ENCODE measurements around the gene TMEM51. TPM values are rescaled to one million over a fixed set of nuclear protein-coding genes. Genes with fewer than 3 reads are reported as not detected.

The TMEM51 gene
- total and polyA plus RNA-seq, 2 of the 4 experiments (the other 2 are of a cell fraction), result 2.7 to 10.2 TPM

GRCh38 chr1:15173863-15174614 lies 20.5 kb downstream of the TMEM51 start (continued):
- no peak for TF ChIP-seq BHLHE40 (IDR thresholded peaks at IDR 0.05; ENCODE audit: low read depth, low read length)

- Histone ChIP-seq H3K18ac (ENCODE audit: low read depth, low read length) (no peak overlapping the region), H3K36me3 (ENCODE audit: control insufficient read depth, insufficient read depth, low read length) (no peaks in the 10 kb centered on the region), H3K9ac (ENCODE audit: low read depth, low read length) (no peak overlapping the region), H4K8ac (ENCODE audit: low read depth in 2 of 2, low read length in 2 of 2) (no peak overlapping the region), H3K79me1 (ENCODE audit: low read depth in 1 of 2, low read length in 2 of 2) (peaks cover 48 to 74% of the 10 kb centered on the region in 2 experiments), H3K9me1 (ENCODE audit: insufficient read depth, low read length) (peaks cover 26% of the 10 kb centered on the region), H2AFZ (replicated peaks; ENCODE audit: low read length, poor library complexity) (no peak overlapping the region), H2BK15ac (ENCODE audit: low read depth, low read length) (no peak overlapping the region), H3K23ac (ENCODE audit: low read depth, low read length) (peak overlapping the region; percentile 24; the same call in 1 of the 2 replicates), H3K27ac (ENCODE audit: insufficient read depth, low read length) (no peak overlapping the region), H3K4me2 (ENCODE audit: low read depth, low read length) (no peak overlapping the region), H2BK5ac (ENCODE audit: low read depth, low read length, poor library complexity, severe bottlenecking) (no peak overlapping the region), H3K27me3 (ENCODE audit: control insufficient read depth, insufficient read depth, low read length) (no peaks in the 10 kb centered on the region), H2AK5ac (ENCODE audit: low read depth, low read length) (no peak overlapping the region), H2AK9ac (replicated peaks; ENCODE audit: low read depth, low read length, poor library complexity) (no peak overlapping the region), H2BK20ac (ENCODE audit: low read depth, low read length) (no peak overlapping the region), H3K14ac (replicated peaks; ENCODE audit: low read depth, low read length) (no peak overlapping the region), H3K4ac (ENCODE audit: low read depth, low read length) (no peak overlapping the region), H4K20me1 (ENCODE audit: insufficient read depth, low read length) (peaks cover 12% of the 10 kb centered on the region), H3K9me3 (ENCODE audit: control insufficient read depth, insufficient read depth, low read length) (no peaks in the 10 kb centered on the region), H2BK120ac (ENCODE audit: low read depth, low read length) (no peak overlapping the region), H4K91ac (ENCODE audit: insufficient read depth, low read depth, low read length) (no peak overlapping the region), H3K4me3 (ENCODE audit: insufficient read depth, low read depth, low read length) (no peak overlapping the region), H4K5ac (ENCODE audit: low read depth, low read length) (no peak overlapping the region), H3K56ac (ENCODE audit: extremely low read depth, insufficient read depth, low read length) (no peak overlapping the region), H3K4me1 (ENCODE audit: control insufficient read depth, insufficient read depth, low read length) (peaks cover 45% of the 10 kb centered on the region)
- CTCF ChIA-PET, result no interaction called here
- BruUV-seq (replicated peaks), result no TSS peak
- 80% methylated on average over 1 of the region's 3 CpGs; no CpG with 5 or more reads in 1 of the 2 experiments for WGBS, 2 experiments (ENCODE audit: extremely low coverage in 2 of 2, insufficient read length in 1 of 2)
- POLR2A ChIA-PET (ENCODE audit: unreplicated experiment), result no interaction called here
- DNase-seq (no peak), ATAC-seq (ENCODE audit: low read depth) (no peak)
- in situ Hi-C loops (cut with MboI; ENCODE audit: low sequenced_read_pairs), result no loop called here
- intact Hi-C loops (cut with micrococcal nuclease), result loop anchor here (10.0 kb wide), 1 partner anchor 230 kb away; no protein-coding TSS in a partner anchor
- dilution Hi-C loops (cut with HindIII; ENCODE audit: low sequenced_read_pairs, unreplicated experiment), result no loop called here
- no peak for TF ChIP-seq RAD21 (IDR thresholded peaks at IDR 0.05; ENCODE audit: low read length)
- TF ChIP-seq POLR2A (IDR thresholded peaks at IDR 0.05; ENCODE audit: low read depth, low read length), result no peak
- TF ChIP-seq SMC3 (IDR thresholded peaks at IDR 0.05; ENCODE audit: low read depth, low read length), result no peak
- TF ChIP-seq RFX5 (IDR thresholded peaks at IDR 0.05; ENCODE audit: low read depth, low read length), result no peak
- no peak for TF ChIP-seq CHD1 (IDR thresholded peaks at IDR 0.05; ENCODE audit: low read depth, low read length)
- TF ChIP-seq NFE2L2 (IDR thresholded peaks at IDR 0.05; ENCODE audit: low read depth, low read length), result no peak
- TF ChIP-seq ELK1 (IDR thresholded peaks at IDR 0.05; ENCODE audit: borderline replicate concordance, low read depth, low read length), result no peak
- TF ChIP-seq MAZ (IDR thresholded peaks at IDR 0.05; ENCODE audit: borderline replicate concordance, low read depth, low read length), result no peak
- no peak for TF ChIP-seq CTCF (conservative IDR thresholded peaks at IDR 0.05; ENCODE audit: low read depth, low read length)
- no peak for TF ChIP-seq BHLHE40 (IDR thresholded peaks at IDR 0.05; ENCODE audit: low read depth, low read length)
- TF ChIP-seq RCOR1 (IDR thresholded peaks at IDR 0.05; ENCODE audit: insufficient replicate concordance, low read length), result no peak
- no peak for TF ChIP-seq CEBPB (IDR thresholded peaks at IDR 0.05; ENCODE audit: low read depth, low read length)
- TF ChIP-seq MAFK (IDR thresholded peaks at IDR 0.05; ENCODE audit: low read depth, low read length), result no peak
Measured at GRCh38 chr1:15174615-15174983, 21.1 kb downstream of the TMEM51 start.

Data from IMR-90 (cell line).